ENCODE results near the gene KRT3. TPM values are rescaled to one million over a fixed set of nuclear protein-coding genes. Genes with fewer than 3 reads are reported as not detected.
"Not testable (repeated sequence)": the region's sequence is repeated elsewhere in the genome, so short reads cannot be mapped to it uniquely, and the experiment has no call there.

Gene KRT3
- total and polyA plus RNA-seq, 10 of the 15 experiments (the other 5 are each of a cell fraction or from before 2014, with no cell fraction given) = not detected

DNA sequence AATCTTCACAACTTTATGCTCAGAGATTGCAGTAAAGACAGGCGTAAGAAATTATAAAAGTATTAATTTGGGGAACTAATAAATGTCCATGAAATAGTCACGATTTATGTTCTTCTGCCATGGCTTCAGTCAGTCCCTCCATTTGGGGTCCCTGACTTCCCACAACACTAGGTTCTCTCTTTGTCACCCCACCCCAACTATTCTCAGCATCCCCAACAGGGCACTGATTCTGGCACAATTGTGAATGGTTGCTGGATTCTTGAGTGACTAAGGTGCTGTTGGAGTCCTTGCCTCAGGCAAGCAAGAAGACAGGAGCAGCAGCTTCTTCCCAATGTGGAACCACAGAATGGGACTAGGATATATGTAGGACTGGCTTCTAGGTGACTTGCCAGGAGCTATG lies 34.1 kb downstream of the KRT3 start:
- ChIA-PET SMC1A (ENCODE audit: uncharacterized antibody, unreplicated experiment) (no interaction called here), CTCF (no interaction called here), RAD21 (ENCODE audit: unreplicated experiment) (no interaction called here), POLR2A (no interaction called here)
- WGBS (ENCODE audit: insufficient coverage, insufficient replicate concordance, low lambda C conversion rate, missing lambda C conversion rate) = 56% methylated on average over 2 of the region's 2 CpGs
- Histone ChIP-seq H3K4me3 (no peak overlapping the region), H3K27ac (ENCODE audit: control insufficient read depth, insufficient read depth) (no peak overlapping the region), H2AFZ (ENCODE audit: control insufficient read depth, low read depth, low read length) (no peak overlapping the region), H3K27me3 (replicated peaks in 1 of 2; ENCODE audit: control insufficient read depth in 2 of 2, insufficient read depth in 2 of 2, low read length in 1 of 2) (no peaks in the 10 kb centered on the region; a peak in 1 of 4 replicates), H3K9me3 (replicated peaks; ENCODE audit: control insufficient read depth, insufficient read depth, low read length) (no peaks in the 10 kb centered on the region; the same call in 2 of the 3 replicates), H3K4me2 (ENCODE audit: control insufficient read depth, insufficient read depth) (no peak overlapping the region), H3K9ac (ENCODE audit: control insufficient read depth, insufficient read depth, low read length) (no peak overlapping the region), H3K4me1 (ENCODE audit: control insufficient read depth, insufficient read depth, low read length) (no peaks in the 10 kb centered on the region), H3K79me2 (ENCODE audit: control insufficient read depth, insufficient read depth, low read length) (no peaks in the 10 kb centered on the region), H4K20me1 (ENCODE audit: control insufficient read depth, insufficient read depth) (no peaks in the 10 kb centered on the region), H3K36me3 (ENCODE audit: control insufficient read depth in 2 of 2, insufficient read depth in 2 of 2, low read length in 1 of 2) (no peaks in the 10 kb centered on the region)
- no peak for FAIRE-seq
- no TSS peak for BruUV-seq (replicated peaks)
- no peak for ATAC-seq
- in situ Hi-C loops (cut with MboI) (no loop called here), intact Hi-C loops (cut with micrococcal nuclease; ENCODE audit: unreplicated experiment) (no loop called here)
- TF ChIP-seq MEF2A (IDR thresholded peaks at IDR 0.05; ENCODE audit: insufficient read depth, low read depth, low read length) = no peak
- TF ChIP-seq POLR2A (IDR thresholded peaks at IDR 0.05; ENCODE audit: low read depth, low read length) = no peak
- TF ChIP-seq RELA (IDR thresholded peaks at IDR 0.05; ENCODE audit: borderline replicate concordance, partially characterized antibody) = no peak
- TF ChIP-seq MTA2 (IDR thresholded peaks at IDR 0.05; ENCODE audit: low read depth) = no peak
- no peak for TF ChIP-seq SMARCA5 (IDR thresholded peaks at IDR 0.05)
- TF ChIP-seq ZBED1 (IDR thresholded peaks at IDR 0.05; ENCODE audit: borderline replicate concordance) = no peak
- no peak for TF ChIP-seq CHD1 (IDR thresholded peaks at IDR 0.05; ENCODE audit: low read depth, low read length)
- TF ChIP-seq ZSCAN29 (IDR thresholded peaks at IDR 0.05) = no peak
- no peak for DNase-seq (ENCODE audit: low read depth, low spot score)

DNA sequence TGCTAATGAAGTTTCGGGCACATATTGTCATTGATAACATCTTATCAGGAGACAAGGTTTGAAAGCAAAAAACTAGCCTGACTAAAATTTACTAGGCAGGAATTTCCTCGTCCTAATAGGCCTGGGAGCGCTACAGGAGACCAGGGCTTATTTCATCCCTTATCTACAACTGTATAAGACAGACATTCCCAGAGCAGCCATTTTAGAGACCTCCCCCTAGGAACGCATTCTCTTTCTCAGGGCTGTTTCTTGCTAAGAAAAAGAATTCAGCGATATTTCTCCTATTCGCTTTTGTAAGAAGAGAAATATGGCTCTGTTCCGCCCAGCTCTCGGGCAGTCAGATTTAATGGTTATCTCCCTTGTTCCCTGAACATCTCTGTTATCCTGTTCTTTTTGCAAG lies 34.7 kb downstream of the KRT3 start:
- intact Hi-C loops (cut with micrococcal nuclease; ENCODE audit: unreplicated experiment) = not testable (repeated sequence)

More for the DNA sequence above, 34.7 kb downstream of the KRT3 start:
- BruUV-seq (replicated peaks); H2AFZ ChIP-seq (ENCODE audit: control insufficient read depth, low read depth, low read length); H3K4me1 ChIP-seq (ENCODE audit: control insufficient read depth, insufficient read depth, low read length); H3K27ac ChIP-seq (ENCODE audit: control insufficient read depth, insufficient read depth); H3K9me3 ChIP-seq (replicated peaks; ENCODE audit: control insufficient read depth, insufficient read depth, low read length); H3K27me3 ChIP-seq (replicated peaks in 1 of 2; ENCODE audit: control insufficient read depth in 2 of 2, insufficient read depth in 2 of 2, low read length in 1 of 2); H3K4me2 ChIP-seq (ENCODE audit: control insufficient read depth, insufficient read depth); H3K9ac ChIP-seq (ENCODE audit: control insufficient read depth, insufficient read depth, low read length); FAIRE-seq; H3K36me3 ChIP-seq (ENCODE audit: control insufficient read depth in 2 of 2, insufficient read depth in 2 of 2, low read length in 1 of 2); CTCF ChIA-PET; RAD21 ChIA-PET (ENCODE audit: unreplicated experiment); POLR2A ChIA-PET; ATAC-seq; in situ Hi-C loops (cut with MboI); H3K79me2 ChIP-seq (ENCODE audit: control insufficient read depth, insufficient read depth, low read length); DNase-seq (ENCODE audit: low read depth, low spot score); H3K4me3 ChIP-seq; SMC1A ChIA-PET (ENCODE audit: uncharacterized antibody, unreplicated experiment); H4K20me1 ChIP-seq (ENCODE audit: control insufficient read depth, insufficient read depth): not testable (repeated sequence)
- 33% methylated on average over 8 of the region's 8 CpGs for WGBS (ENCODE audit: insufficient coverage, insufficient replicate concordance, low lambda C conversion rate, missing lambda C conversion rate)

Measured in GM12878 (cell line).